A673 (cell line): ENCODE data around the gene SMAD5. TPM values are rescaled to one million over a fixed set of nuclear protein-coding genes. Genes with fewer than 3 reads are reported as not detected.

ENCODE experiments used
- BruUV-seq: library from RNA; stranded (reverse); fragments of 400-500 nt; replicated peaks from 2 replicates; lab custom pipeline; 2021; lab: Mats Ljungman, UMichigan
- CTCF ChIA-PET: fragments of 300-600 bp; sonication (Branson Sonifier 250); formaldehyde crosslinking; loops from one replicate; lab custom pipeline; 2022; ENCODE audit warnings: antibody characterized with exemption; lab: Charles Lee
- POLR2A ChIA-PET: fragments of 300-600 bp; sonication (Branson Sonifier 250); formaldehyde crosslinking; loops from one replicate; lab custom pipeline; 2022; ENCODE audit warnings: antibody characterized with exemption; ENCODE audit not compliant: low non-redundant PET; lab: Charles Lee
- DNase-seq: peaks from one replicate; pipeline ENCODE4 v3.0.0-alpha.2; 2015; ENCODE audit warnings: low spot score
- H3K27ac ChIP-seq: fragments of 200-600 bp; sonication (generic); 2 replicates; pipeline ENCODE4 v1.5.1; 2016; ENCODE audit warnings: mixed run types, low read depth, mild to moderate bottlenecking, mixed read lengths, antibody characterized with exemption, low read length; ENCODE audit not compliant: poor library complexity, severe bottlenecking
- H3K27me3 ChIP-seq: fragments of 200-600 bp; sonication (generic); replicated peaks from 2 replicates; pipeline ENCODE4 v1.6.1; 2017; ENCODE audit warnings: mixed run types, low read depth, mild to moderate bottlenecking, mixed read lengths, antibody characterized with exemption, low read length; ENCODE audit not compliant: insufficient read depth, poor library complexity
- H3K36me3 ChIP-seq: fragments of 200-600 bp; sonication (generic); 2 replicates; pipeline ENCODE4 v1.6.1; 2016; ENCODE audit warnings: mixed run types, mild to moderate bottlenecking, mixed read lengths, antibody characterized with exemption, low read length; ENCODE audit not compliant: insufficient read depth, poor library complexity, severe bottlenecking
- H3K4me1 ChIP-seq: fragments of 200-600 bp; sonication (generic); 2 replicates; pipeline ENCODE4 v1.6.1; 2017; ENCODE audit warnings: mixed run types, mild to moderate bottlenecking, mixed read lengths, antibody characterized with exemption, low read length; ENCODE audit not compliant: insufficient read depth, poor library complexity, severe bottlenecking
- H3K4me3 ChIP-seq: fragments of 200-600 bp; sonication (generic); 2 replicates; pipeline ENCODE4 v1.5.1; 2016; ENCODE audit warnings: low read depth, mixed run types, mild to moderate bottlenecking, mixed read lengths, low read length; ENCODE audit not compliant: poor library complexity, severe bottlenecking
- H3K9me3 ChIP-seq: fragments of 200-600 bp; sonication (generic); 2 replicates; pipeline ENCODE4 v1.6.1; 2016; ENCODE audit warnings: mixed run types, low read depth, mild to moderate bottlenecking, mixed read lengths, antibody characterized with exemption, low read length; ENCODE audit not compliant: poor library complexity, severe bottlenecking
- CTCF ChIP-seq: fragments of 300-800, 200-600 bp; sonication (generic); conservative IDR thresholded peaks from 2 replicates; pipeline ENCODE4 v1.5.1; 2017; ENCODE audit warnings: low read depth, mild to moderate bottlenecking, antibody characterized with exemption, low read length, moderate library complexity, mixed read lengths
- EZH2 ChIP-seq: fragments of 200-600 bp; sonication (generic); IDR thresholded peaks from 2 replicates; pipeline ENCODE4 v1.6.1; 2017; ENCODE audit warnings: borderline replicate concordance, low read depth, mild to moderate bottlenecking, mixed read lengths, antibody characterized with exemption, low read length; ENCODE audit not compliant: poor library complexity, severe bottlenecking
- intact Hi-C: fragments of 100-400 bp; cut with micrococcal nuclease; formaldehyde crosslinking; loops from one replicate; pipeline ENCODE4 v1.10.0; 2022; ENCODE audit not compliant: unreplicated experiment
- total RNA-seq: library from RNA; stranded (reverse); gene quantifications from 2 replicates; pipeline ENCODE4 v1.2.3, GENCODE V29; 2021

SMAD5 gene
- total RNA-seq, 1 experiment from 2014 or later = 72.0 TPM

DNA sequence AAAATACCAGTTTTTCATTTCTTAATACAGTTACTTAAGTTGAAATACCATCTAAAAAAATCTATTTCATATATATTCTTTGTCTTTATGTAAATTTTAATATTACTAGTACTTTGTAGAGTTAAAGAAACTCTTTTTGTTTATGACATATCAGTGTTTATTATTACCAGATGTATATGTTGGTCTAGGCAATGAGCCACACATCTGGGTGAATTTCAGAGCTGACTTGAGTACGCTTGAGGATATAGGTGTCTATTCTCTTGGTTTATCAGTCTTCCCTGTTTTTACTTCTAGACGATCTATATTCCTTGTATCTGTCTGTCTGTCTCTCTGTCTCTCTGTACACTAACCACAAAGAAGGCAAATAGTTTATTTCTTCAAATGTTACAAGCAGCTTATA is 2.9 kb downstream of the SMAD5 start:
- no peaks in the 10 kb centered on the region for H3K36me3 ChIP-seq
- H3K27me3 ChIP-seq = peaks cover 5% of the 10 kb centered on the region
- intact Hi-C loops = no loop called here
- CTCF ChIA-PET = no interaction called here
- peaks cover 20% of the 10 kb centered on the region for H3K4me1 ChIP-seq
- no peak overlapping the region for H3K27ac ChIP-seq
- POLR2A ChIA-PET = no interaction called here
- TF ChIP-seq EZH2 (no peak), CTCF (no peak)
- no peak for DNase-seq
- BruUV-seq = no TSS peak
- H3K9me3 ChIP-seq = no peaks in the 10 kb centered on the region
- no peak overlapping the region for H3K4me3 ChIP-seq

GRCh38 chr5:136137497-136138220 is 5.0 kb downstream of the SMAD5 start:
- ChIA-PET CTCF (no interaction called here), POLR2A (no interaction called here)
- no peak overlapping the region for H3K4me3 ChIP-seq
- no peaks in the 10 kb centered on the region for H3K27me3 ChIP-seq
- no peaks in the 10 kb centered on the region for H3K36me3 ChIP-seq
- H3K4me1 ChIP-seq = peaks cover 15% of the 10 kb centered on the region
- DNase-seq = no peak
- no peaks in the 10 kb centered on the region for H3K9me3 ChIP-seq
- BruUV-seq = no TSS peak
- intact Hi-C loops = no loop called here
- H3K27ac ChIP-seq = no peak overlapping the region
- TF ChIP-seq EZH2 = no peak

- DNase-seq = no peak
- Histone ChIP-seq H3K36me3 (no peaks in the 10 kb centered on the region), H3K27me3 (no peaks in the 10 kb centered on the region), H3K9me3 (no peaks in the 10 kb centered on the region), H3K4me3 (no peak overlapping the region), H3K4me1 (no peaks in the 10 kb centered on the region), H3K27ac (no peak overlapping the region)
- BruUV-seq = no TSS peak
- POLR2A ChIA-PET = no interaction called here
- intact Hi-C loops = no loop called here
- no peak for TF ChIP-seq CTCF
- TF ChIP-seq EZH2 = no peak
- CTCF ChIA-PET = no interaction called here
Observed at GRCh38 chr5:136141561-136141960, 8.9 kb downstream of the SMAD5 start.

DNA sequence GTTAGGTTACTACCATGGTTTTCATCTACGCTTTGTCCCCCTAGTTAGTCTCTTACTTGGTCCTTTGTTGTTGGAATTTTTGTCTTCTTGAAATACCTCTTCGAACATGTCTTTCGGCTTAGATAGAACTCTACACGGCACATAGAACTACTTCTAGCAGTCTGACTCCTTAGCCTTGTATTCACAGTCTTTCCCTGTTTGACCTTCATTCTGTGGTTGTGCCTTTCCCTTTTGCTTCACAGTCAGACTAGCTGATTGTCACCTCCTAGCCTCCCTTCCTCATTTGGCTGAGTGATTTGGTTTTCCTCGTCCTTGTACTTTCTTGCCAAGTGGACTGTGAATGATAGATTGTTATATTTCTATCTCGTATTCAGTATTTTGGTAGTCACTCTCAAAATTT is 10.7 kb downstream of the SMAD5 start:
- H3K4me3 ChIP-seq = no peak overlapping the region
- H3K27me3 ChIP-seq = no peaks in the 10 kb centered on the region
- TF ChIP-seq EZH2 = no peak
- TF ChIP-seq CTCF = no peak
- H3K36me3 ChIP-seq = no peaks in the 10 kb centered on the region
- POLR2A ChIA-PET = no interaction called here
- intact Hi-C loops = no loop called here
- DNase-seq = no peak
- BruUV-seq = no TSS peak
- no peaks in the 10 kb centered on the region for H3K4me1 ChIP-seq
- CTCF ChIA-PET = no interaction called here
- no peaks in the 10 kb centered on the region for H3K9me3 ChIP-seq
- no peak overlapping the region for H3K27ac ChIP-seq
